ENCODE measurements around the gene TRIM8.

TRIM8 gene

GRCh38 chr10:102629661-102630614 lies 14.3 kb upstream of the TRIM8 start:
- ChIA-PET CTCF (interaction anchor here (0.9 to 1.9 kb wide), 3 partner anchors 13 to 49 kb away, joined by 3 to 5 read pairs (median 4); no protein-coding TSS in a partner anchor), POLR2A (interaction anchor here (0.5 kb wide), 1 partner anchor 223 kb away, joined by 4 read pairs; no protein-coding TSS in a partner anchor)
- no peak for DNase-seq (ENCODE audit: extremely low spot score)
- TF ChIP-seq CTCF (IDR thresholded peaks at IDR 0.05; ENCODE audit: control extremely low read depth, extremely low read depth, low read depth, missing control alignments) = no peak

- POLR2A ChIA-PET = no interaction called here
- TF ChIP-seq CTCF (IDR thresholded peaks at IDR 0.05; ENCODE audit: control extremely low read depth, extremely low read depth, low read depth, missing control alignments) = no peak
- CTCF ChIA-PET = interaction anchor here (0.9 to 1.9 kb wide), 3 partner anchors 14 to 50 kb away, joined by 3 to 5 read pairs (median 4); no protein-coding TSS in a partner anchor
- no peak for DNase-seq (ENCODE audit: extremely low spot score)
Observed at GRCh38 chr10:102630663-102631062, 13.6 kb upstream of the TRIM8 start.

DNA sequence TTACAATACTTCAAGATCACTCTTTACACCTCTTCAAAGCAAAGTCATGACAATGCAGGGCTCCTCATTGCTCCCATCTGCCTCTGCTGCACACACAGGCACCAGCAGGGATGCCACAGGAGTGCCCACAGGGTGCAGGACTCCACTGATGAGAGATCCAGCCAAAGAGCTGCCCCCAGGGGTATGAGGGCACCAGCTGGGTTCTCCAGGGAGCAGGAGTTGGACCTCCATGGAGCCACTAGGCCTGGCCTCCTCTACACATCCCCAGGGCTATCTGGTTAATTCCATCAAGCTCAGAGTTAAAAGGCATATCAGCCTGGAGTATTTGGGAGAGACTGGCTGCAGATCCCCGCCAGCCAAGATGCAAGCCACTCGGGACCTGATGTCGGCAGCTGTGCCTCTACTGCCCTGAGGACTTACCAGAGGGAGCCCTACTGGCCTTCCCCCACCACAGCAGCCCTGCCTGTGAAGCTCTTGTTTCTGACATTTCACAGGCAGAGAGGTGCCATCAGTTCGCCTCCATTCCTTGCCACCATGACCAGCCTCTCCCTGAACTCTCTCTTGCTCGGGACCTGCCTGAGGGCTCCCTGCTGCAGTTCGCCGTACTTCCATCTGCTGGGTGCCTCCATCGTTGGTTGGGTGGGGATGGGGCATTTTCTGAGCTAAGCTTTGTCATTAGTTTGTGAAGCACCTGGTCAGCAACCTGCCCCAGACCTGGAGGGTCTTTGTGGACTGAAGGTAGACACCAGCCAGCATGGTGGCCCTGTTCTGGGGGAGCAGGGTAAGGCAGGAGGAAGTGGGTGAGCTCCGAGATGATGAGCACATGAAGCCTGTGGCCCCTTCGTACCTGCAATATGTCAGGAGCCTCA lies 12.5 kb upstream of the TRIM8 start:
- no peak for DNase-seq (ENCODE audit: extremely low spot score)
- CTCF ChIA-PET = interaction anchor here (0.8 to 2.1 kb wide), 8 partner anchors 8 to 51 kb away, joined by 3 to 6 read pairs (median 4); no protein-coding TSS in a partner anchor
- no peak for TF ChIP-seq CTCF (IDR thresholded peaks at IDR 0.05; ENCODE audit: control extremely low read depth, extremely low read depth, low read depth, missing control alignments)
- POLR2A ChIA-PET = no interaction called here

DNA sequence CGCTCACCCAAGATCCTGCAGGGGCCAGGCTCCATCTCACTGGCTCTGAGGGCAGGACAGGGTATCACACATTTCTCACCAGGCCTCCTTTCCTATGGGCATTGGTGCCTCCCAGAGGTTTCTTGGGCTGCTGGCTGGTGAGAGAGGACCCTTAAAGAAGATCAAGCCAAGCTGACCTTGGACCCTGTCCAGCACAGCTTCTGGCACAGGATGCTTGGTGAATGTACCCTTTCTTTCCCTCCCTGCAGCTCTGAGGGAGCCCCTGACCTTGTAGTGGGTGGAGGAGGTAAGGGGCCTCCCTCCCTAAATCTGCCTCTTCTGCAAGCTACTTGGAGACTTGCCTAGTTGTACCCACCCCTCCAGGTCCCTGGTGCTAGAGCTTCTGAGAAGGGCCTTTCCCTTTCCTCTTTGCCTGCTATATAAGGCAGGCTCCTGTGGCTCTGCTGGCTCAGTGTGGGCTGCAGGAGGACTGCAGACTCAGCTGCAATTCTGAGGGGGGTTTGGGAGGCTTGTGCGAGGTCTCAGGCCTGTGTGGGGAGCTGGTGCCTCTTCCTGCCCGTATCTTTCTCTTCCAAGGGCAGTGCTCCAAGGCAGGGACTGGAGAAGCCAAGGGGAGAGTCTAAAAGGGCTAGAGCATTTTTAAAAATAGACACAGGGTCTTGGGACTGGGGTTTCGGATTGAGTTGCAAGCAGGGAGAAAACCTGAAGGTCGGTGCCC lies 11.7 kb upstream of the TRIM8 start:
- no peak for TF ChIP-seq CTCF (IDR thresholded peaks at IDR 0.05; ENCODE audit: control extremely low read depth, extremely low read depth, low read depth, missing control alignments)
- no peak for DNase-seq (ENCODE audit: extremely low spot score)
- CTCF ChIA-PET = interaction anchor here (0.9 to 2.1 kb wide), 6 partner anchors 8 to 49 kb away, joined by 3 to 6 read pairs (median 4); no protein-coding TSS in a partner anchor
- POLR2A ChIA-PET = no interaction called here

DNA sequence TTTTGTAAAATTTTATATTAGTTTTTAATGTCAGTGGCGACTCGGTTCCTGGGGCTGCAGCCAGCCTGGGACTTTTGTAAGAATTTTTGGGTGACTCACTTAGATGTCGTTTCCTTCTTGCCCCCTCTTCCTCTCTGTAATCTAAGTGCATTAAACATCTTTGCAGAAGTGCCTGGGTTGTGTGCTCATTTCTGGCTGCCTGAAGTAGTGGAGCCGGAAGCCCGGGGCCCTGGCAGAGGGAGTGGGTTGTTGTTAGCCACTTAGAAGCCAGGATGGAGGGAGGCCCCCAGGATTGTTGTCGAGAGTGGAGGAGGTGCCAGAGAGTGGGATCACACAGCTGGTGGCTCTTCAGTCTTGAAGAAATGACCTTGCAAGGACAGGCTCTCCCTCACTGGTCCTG lies 11.0 kb upstream of the TRIM8 start:
- TF ChIP-seq CTCF (IDR thresholded peaks at IDR 0.05; ENCODE audit: control extremely low read depth, extremely low read depth, low read depth, missing control alignments) = no peak
- no peak for DNase-seq (ENCODE audit: extremely low spot score)
- ChIA-PET CTCF (interaction anchor here (1.3 to 2.1 kb wide), 2 partner anchors 17 to 37 kb away, joined by 5 read pairs; no protein-coding TSS in a partner anchor), POLR2A (no interaction called here)

All from GM10248 (cell line).